ENCODE results near the gene ZC3H12D. TPM values are rescaled to one million over a fixed set of nuclear protein-coding genes. Genes with fewer than 3 reads are reported as not detected.
"Not testable (repeated sequence)": the region's sequence is repeated elsewhere in the genome, so short reads cannot be mapped to it uniquely, and the experiment has no call there.

The ZC3H12D gene
- total RNA-seq, 1 experiment from 2014 or later, result not detected

DNA sequence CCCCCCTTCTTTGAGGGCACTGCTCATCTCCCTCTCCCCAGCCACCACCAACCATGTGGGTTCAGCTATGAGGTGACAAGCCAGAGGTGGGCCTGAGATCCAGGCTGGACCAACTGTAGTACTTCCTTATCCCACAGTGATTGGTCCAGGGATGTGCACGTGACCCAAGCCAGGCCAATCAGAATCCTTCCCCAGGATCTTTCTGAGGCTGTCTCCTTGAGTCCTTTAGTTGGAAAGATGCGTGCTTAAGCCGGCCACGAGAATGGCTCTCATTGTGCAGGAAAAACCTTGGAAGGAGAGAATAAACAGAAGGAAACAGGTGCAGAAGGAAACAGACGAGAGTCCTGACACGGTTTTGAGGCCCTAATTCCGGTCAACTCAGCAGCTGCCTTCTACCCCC, 39.2 kb downstream of the ZC3H12D start:
- H3K36me3 ChIP-seq, result no peaks in the 10 kb centered on the region
- DNase-seq, result peak; percentile 92 to 97
- H3K27me3 ChIP-seq, result no peaks in the 10 kb centered on the region
- H3K4me3 ChIP-seq, result peak overlapping the region; percentile 49
- peak overlapping the region; percentile 90 for H3K27ac ChIP-seq
- H3K9me3 ChIP-seq (replicated peaks), result no peaks in the 10 kb centered on the region
- peaks cover 19% of the 10 kb centered on the region for H3K4me1 ChIP-seq

- no peaks in the 10 kb centered on the region for H3K9me3 ChIP-seq (replicated peaks)
- no peak for DNase-seq
- peak overlapping the region; percentile 90 for H3K27ac ChIP-seq
- no peaks in the 10 kb centered on the region for H3K36me3 ChIP-seq
- H3K4me3 ChIP-seq, result peak overlapping the region; percentile 49
- H3K4me1 ChIP-seq, result peaks cover 19% of the 10 kb centered on the region
- H3K27me3 ChIP-seq, result no peaks in the 10 kb centered on the region
Observed at GRCh38 chr6:149445095-149445466, 39.7 kb downstream of the ZC3H12D start.

GRCh38 chr6:149444360-149445094, 40.3 kb downstream of the ZC3H12D start:
- H3K36me3 ChIP-seq; H3K27me3 ChIP-seq; H3K9me3 ChIP-seq (replicated peaks); DNase-seq: not testable (repeated sequence)
- Histone ChIP-seq H3K4me1 (peaks cover 19% of the 10 kb centered on the region), H3K27ac (peak overlapping the region; percentile 90), H3K4me3 (peak overlapping the region; percentile 49)

- no peaks in the 10 kb centered on the region for H3K9me3 ChIP-seq (replicated peaks)
- H3K27ac ChIP-seq, result no peak overlapping the region
- no peaks in the 10 kb centered on the region for H3K36me3 ChIP-seq
- no peak overlapping the region for H3K4me3 ChIP-seq
- peaks cover 19% of the 10 kb centered on the region for H3K4me1 ChIP-seq
- DNase-seq, result no peak
- no peaks in the 10 kb centered on the region for H3K27me3 ChIP-seq
Observed at GRCh38 chr6:149443411-149444181, 41.2 kb downstream of the ZC3H12D start.

DNA sequence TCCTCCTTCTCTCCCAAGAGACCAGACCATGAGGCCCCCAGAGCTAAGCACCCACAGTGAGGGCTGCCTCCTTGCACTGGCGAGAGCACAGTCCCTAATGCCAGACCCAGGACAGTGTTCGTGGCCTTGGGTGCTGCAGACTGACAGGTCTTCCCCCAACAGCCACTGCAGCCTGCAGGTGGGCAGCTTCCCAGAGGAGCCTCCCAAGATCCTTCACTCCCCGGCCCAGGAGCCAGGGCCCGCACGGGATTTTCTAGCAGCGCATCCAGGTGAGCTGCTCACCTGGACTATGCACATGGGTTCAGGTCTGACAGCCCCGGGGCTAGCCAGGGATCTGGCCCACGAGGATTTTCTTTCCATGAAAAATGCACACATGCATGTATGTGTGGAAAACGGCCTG, 43.1 kb downstream of the ZC3H12D start:
- Histone ChIP-seq H3K27ac (no peak overlapping the region), H3K4me3 (no peak overlapping the region), H3K36me3 (no peaks in the 10 kb centered on the region), H3K9me3 (replicated peaks) (no peaks in the 10 kb centered on the region), H3K27me3 (no peaks in the 10 kb centered on the region), H3K4me1 (peaks cover 19% of the 10 kb centered on the region)
- no peak for DNase-seq

- no peaks in the 10 kb centered on the region for H3K27me3 ChIP-seq
Observed at GRCh38 chr6:149440735-149441671, 43.8 kb downstream of the ZC3H12D start.

DNA sequence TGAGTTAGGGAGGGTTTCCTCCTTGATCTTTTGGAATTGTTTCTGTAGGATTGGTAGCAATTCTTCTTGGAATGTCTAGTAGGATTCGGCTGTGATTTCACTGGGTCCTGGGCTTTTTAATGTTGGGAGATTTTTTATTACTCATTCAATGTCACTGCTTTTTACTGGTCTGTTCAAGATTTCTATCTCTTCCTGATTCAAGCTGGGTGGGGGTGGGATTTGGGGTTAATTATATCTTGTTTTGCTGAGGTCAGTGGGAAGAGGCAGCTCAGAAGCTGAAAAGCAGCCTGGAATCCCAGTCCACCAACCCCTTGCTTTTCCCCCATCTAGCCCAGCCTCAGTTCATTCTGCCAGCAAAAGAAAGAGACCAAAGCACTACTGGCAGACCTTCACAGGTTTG, 45.2 kb downstream of the ZC3H12D start:
- H3K9me3 ChIP-seq (replicated peaks), result no peaks in the 10 kb centered on the region

More at GRCh38 chr6:149440735-149441671, 43.8 kb downstream of the ZC3H12D start:
- H3K9me3 ChIP-seq (replicated peaks), result no peaks in the 10 kb centered on the region
- H3K4me1 ChIP-seq, result peaks cover 15% of the 10 kb centered on the region
- no peak overlapping the region for H3K27ac ChIP-seq
- peak in 1 of 2 experiments; percentile 44 for DNase-seq
- H3K4me3 ChIP-seq, result no peak overlapping the region
- no peaks in the 10 kb centered on the region for H3K36me3 ChIP-seq

DNA sequence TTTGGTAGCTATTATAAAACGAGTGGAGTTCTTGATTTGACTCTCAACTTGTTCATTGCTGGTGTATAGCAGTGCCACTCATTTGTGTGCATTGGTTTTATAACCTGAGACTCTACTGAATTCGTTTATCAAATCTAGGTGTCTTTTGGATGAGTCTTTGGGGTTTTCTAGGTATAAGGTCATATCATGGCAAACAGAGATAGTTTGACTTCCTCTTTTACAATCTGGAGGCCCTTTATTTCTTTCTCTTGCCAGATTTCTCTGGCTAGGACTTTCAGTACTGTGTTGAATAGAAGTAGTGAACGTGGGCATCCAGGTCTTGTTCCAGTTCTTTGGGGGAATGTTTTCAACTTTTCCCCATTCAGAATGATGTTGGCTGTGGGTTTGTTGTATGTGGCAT, 46.0 kb downstream of the ZC3H12D start:
- Histone ChIP-seq H3K4me1 (0 out of 2 replicates have a peak, but pooled peaks cover 4% of the 10 kb centered on the region), H3K4me3 (no peak overlapping the region), H3K27ac (no peak overlapping the region), H3K9me3 (replicated peaks) (no peaks in the 10 kb centered on the region), H3K36me3 (no peaks in the 10 kb centered on the region), H3K27me3 (no peaks in the 10 kb centered on the region)
- DNase-seq, result no peak

More for the DNA sequence above, 45.2 kb downstream of the ZC3H12D start:
- H3K4me3 ChIP-seq, result no peak overlapping the region
- no peaks in the 10 kb centered on the region for H3K36me3 ChIP-seq
- no peak for DNase-seq
- no peaks in the 10 kb centered on the region for H3K27me3 ChIP-seq
- no peak overlapping the region for H3K27ac ChIP-seq
- H3K4me1 ChIP-seq, result peaks cover 6% of the 10 kb centered on the region; the same call in 1 of the 2 replicates

DNA sequence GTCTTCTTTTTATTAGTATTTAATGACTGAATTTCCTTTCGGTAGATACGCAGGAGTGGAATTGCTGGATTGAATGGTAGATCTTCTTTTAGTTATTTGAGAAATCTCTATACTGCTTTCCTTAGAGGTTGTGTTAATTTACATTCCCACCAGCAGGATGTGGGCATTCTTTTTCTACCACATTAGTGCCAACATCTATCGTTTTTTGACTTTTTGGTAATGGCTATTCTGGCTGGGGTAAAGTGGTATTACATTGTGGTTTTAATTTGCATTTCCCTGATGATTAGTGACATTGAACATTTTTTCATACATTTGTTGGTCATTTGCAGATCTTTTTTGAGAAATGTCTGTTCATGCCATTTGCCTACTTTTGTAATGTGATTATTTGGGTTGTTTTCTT, 47.6 kb downstream of the ZC3H12D start:
- DNase-seq, result no peak
- Histone ChIP-seq H3K4me1 (0 out of 2 replicates have a peak, but pooled peaks cover 6% of the 10 kb centered on the region), H3K27me3 (no peaks in the 10 kb centered on the region)

GRCh38 chr6:149436647-149437046, 48.2 kb downstream of the ZC3H12D start:
- Histone ChIP-seq H3K27me3 (no peaks in the 10 kb centered on the region), H3K4me3 (no peak overlapping the region), H3K27ac (no peak overlapping the region), H3K4me1 (0 out of 2 replicates have a peak, but pooled peaks cover 7% of the 10 kb centered on the region), H3K36me3 (no peaks in the 10 kb centered on the region), H3K9me3 (replicated peaks) (no peaks in the 10 kb centered on the region)
- DNase-seq, result no peak

More for the DNA sequence above, 47.6 kb downstream of the ZC3H12D start:
- Histone ChIP-seq H3K27ac (no peak overlapping the region), H3K9me3 (replicated peaks) (no peaks in the 10 kb centered on the region), H3K36me3 (no peaks in the 10 kb centered on the region), H3K4me3 (no peak overlapping the region)

DNA sequence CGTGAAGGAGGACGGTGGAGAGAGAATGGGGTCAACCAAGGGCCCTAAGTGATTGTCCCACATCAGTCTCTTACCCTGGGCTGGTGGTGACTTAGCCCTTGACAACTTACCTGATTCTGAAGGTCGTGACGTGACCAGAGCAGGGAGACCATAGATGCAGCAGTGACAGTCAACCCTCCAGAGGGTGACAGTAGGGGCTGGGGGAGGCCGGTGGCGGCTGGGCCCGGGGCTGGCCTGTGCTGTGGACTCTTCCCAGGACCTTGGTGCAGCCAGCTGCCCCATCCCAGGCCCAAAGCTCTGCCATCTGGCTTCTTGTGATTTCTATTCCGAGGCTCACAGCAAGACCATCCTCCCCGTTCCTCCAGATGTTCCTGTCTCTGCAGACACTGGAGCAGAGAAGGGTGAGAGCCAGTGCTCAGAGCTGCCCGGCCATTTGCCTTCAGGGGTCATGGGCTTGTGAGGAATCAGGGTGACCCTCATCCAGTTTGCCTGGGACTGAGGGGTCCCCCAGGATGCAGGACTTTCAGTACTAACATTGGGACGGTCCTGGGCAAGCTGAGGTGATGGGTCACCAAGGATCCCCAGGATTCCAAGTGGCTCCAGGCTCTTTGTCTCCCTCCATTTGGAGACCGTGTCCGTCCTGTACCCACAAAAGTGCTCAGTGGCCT, 48.8 kb downstream of the ZC3H12D start:
- Histone ChIP-seq H3K9me3 (replicated peaks) (no peaks in the 10 kb centered on the region), H3K27ac (no peak overlapping the region), H3K4me3 (no peak overlapping the region), H3K27me3 (no peaks in the 10 kb centered on the region), H3K4me1 (0 out of 2 replicates have a peak, but pooled peaks cover 3% of the 10 kb centered on the region), H3K36me3 (no peaks in the 10 kb centered on the region)
- DNase-seq, result no peak

DNA sequence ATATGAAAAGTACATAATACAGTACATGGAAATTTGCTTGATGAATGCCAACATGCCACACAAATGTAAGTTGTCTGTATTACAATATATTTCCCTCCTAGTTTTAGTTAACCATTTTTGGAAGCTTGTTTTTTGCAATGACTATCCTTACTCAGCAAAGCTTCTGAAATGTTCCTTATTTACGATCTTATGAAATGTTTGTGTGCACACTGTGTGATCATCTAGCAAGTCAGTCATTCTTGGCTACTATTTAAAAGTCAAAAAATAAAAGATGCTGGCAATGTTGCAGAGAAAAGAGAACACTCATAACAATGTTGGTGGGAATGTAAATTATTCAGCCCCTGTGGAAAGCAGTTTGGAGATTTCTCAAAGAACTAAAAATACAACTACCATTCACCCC, 50.9 kb downstream of the ZC3H12D start:
- no peak for DNase-seq
- no peaks in the 10 kb centered on the region for H3K27me3 ChIP-seq
- no peaks in the 10 kb centered on the region for H3K9me3 ChIP-seq (replicated peaks)
- H3K36me3 ChIP-seq, result no peaks in the 10 kb centered on the region
- H3K27ac ChIP-seq, result no peak overlapping the region
- H3K4me3 ChIP-seq, result no peak overlapping the region
- H3K4me1 ChIP-seq, result 0 out of 2 replicates have a peak, but pooled peaks cover 2% of the 10 kb centered on the region

DNA sequence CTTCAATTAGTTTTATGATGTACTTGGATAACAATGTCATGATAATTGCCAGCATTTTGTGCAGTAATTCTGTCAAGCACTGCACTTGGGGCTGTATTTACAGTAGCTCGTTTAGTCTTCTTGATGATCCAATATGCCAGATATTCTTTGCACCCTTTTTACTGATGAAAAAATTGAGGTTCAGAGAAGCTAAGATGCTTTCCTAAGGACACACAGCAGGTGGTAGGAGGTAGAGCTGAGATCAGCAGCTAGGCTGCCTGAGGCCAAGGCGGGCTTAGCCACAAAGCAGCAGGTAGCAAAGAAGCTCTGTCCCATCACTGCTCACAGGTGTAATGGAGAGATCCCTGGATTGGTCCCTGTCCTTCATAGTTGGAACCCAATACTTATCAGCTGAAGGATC, 51.4 kb downstream of the ZC3H12D start:
- Histone ChIP-seq H3K4me1 (0 out of 2 replicates have a peak, but pooled peaks cover 2% of the 10 kb centered on the region), H3K27me3 (no peaks in the 10 kb centered on the region), H3K4me3 (no peak overlapping the region), H3K27ac (no peak overlapping the region), H3K9me3 (replicated peaks) (no peaks in the 10 kb centered on the region), H3K36me3 (no peaks in the 10 kb centered on the region)
- no peak for DNase-seq

Data from SJCRH30 (cell line).